ENCODE measurements around the gene RPL39L. TPM values are rescaled to one million over a fixed set of nuclear protein-coding genes. Genes with fewer than 3 reads are reported as not detected.

RPL39L gene
- total RNA-seq, 1 experiment from 2014 or later = 37.7 TPM

- H3K36me3 ChIP-seq (ENCODE audit: control insufficient read depth, insufficient read depth, low read length) = no peaks in the 10 kb centered on the region
- no peaks in the 10 kb centered on the region for H3K4me1 ChIP-seq (ENCODE audit: control insufficient read depth, insufficient read depth, low read length)
- no peak for TF ChIP-seq TCF7L2 (IDR thresholded peaks at IDR 0.05; ENCODE audit: low read depth, low read length)
- DNase-seq (ENCODE audit: low read depth, low spot score) = no peak
- ChIA-PET POLR2A (interaction anchor here (0.6 kb wide), 1 partner anchor 567 kb away, joined by 4 read pairs; no protein-coding TSS in a partner anchor), CTCF (no interaction called here)
- BruUV-seq (replicated peaks) = no TSS peak
- no peaks in the 10 kb centered on the region for H3K27me3 ChIP-seq (ENCODE audit: control insufficient read depth, insufficient read depth, low read length)
- H3K9me3 ChIP-seq (ENCODE audit: control insufficient read depth, insufficient read depth, low read depth, low read length) = no peaks in the 10 kb centered on the region; the same call in 1 of the 2 replicates
- H3K27ac ChIP-seq (ENCODE audit: low read length) = no peak overlapping the region
- intact Hi-C loops (cut with micrococcal nuclease; ENCODE audit: unreplicated experiment) (no loop called here), in situ Hi-C loops (cut with HindIII; ENCODE audit: low pct_unique_long_range_greater_than_20kb, low sequenced_read_pairs) (no loop called here)
- no peak overlapping the region for H3K4me3 ChIP-seq (ENCODE audit: low read depth in 2 of 2, low read length in 2 of 2)
- ATAC-seq = no peak
These were observed 13.8 kb downstream of the RPL39L start for GRCh38 chr3:187125319-187126031.

- DNase-seq (ENCODE audit: low read depth, low spot score) (no peak), ATAC-seq (no peak)
- H3K4me3 ChIP-seq (ENCODE audit: low read depth in 2 of 2, low read length in 2 of 2) = no peak overlapping the region
- no peaks in the 10 kb centered on the region for H3K27me3 ChIP-seq (ENCODE audit: control insufficient read depth, insufficient read depth, low read length)
- H3K27ac ChIP-seq (ENCODE audit: low read length) = no peak overlapping the region
- CTCF ChIA-PET = no interaction called here
- no TSS peak for BruUV-seq (replicated peaks)
- TF ChIP-seq POLR2AphosphoS5 (IDR thresholded peaks at IDR 0.05; ENCODE audit: low read depth, low read length) (no peak), SIN3A (IDR thresholded peaks at IDR 0.05; ENCODE audit: borderline replicate concordance, insufficient read depth, low read depth, low read length) (no peak), REST (IDR thresholded peaks at IDR 0.05; ENCODE audit: insufficient read depth in 1 of 2, low read depth in 2 of 2, low read length in 1 of 2) (no peak), CTCF (IDR thresholded peaks at IDR 0.05) (no peak), TCF7L2 (IDR thresholded peaks at IDR 0.05; ENCODE audit: low read depth, low read length) (no peak)
- in situ Hi-C loops (cut with HindIII; ENCODE audit: low pct_unique_long_range_greater_than_20kb, low sequenced_read_pairs) = no loop called here
- H3K4me1 ChIP-seq (ENCODE audit: control insufficient read depth, insufficient read depth, low read length) = no peaks in the 10 kb centered on the region
- intact Hi-C loops (cut with micrococcal nuclease; ENCODE audit: unreplicated experiment) = no loop called here
- POLR2A ChIA-PET = no interaction called here
- no peaks in the 10 kb centered on the region for H3K9me3 ChIP-seq (ENCODE audit: control insufficient read depth, insufficient read depth, low read depth, low read length)
- no peaks in the 10 kb centered on the region for H3K36me3 ChIP-seq (ENCODE audit: control insufficient read depth, insufficient read depth, low read length)
These were observed 17.0 kb downstream of the RPL39L start for GRCh38 chr3:187122261-187122660.

- intact Hi-C loops (cut with micrococcal nuclease; ENCODE audit: unreplicated experiment) = no loop called here
- TF ChIP-seq TCF7L2 (IDR thresholded peaks at IDR 0.05; ENCODE audit: low read depth, low read length) (no peak), POLR2AphosphoS5 (IDR thresholded peaks at IDR 0.05; ENCODE audit: low read depth, low read length) (no peak), SIN3A (IDR thresholded peaks at IDR 0.05; ENCODE audit: borderline replicate concordance, insufficient read depth, low read depth, low read length) (no peak), CTCF (IDR thresholded peaks at IDR 0.05) (no peak), REST (IDR thresholded peaks at IDR 0.05; ENCODE audit: insufficient read depth in 1 of 2, low read depth in 2 of 2, low read length in 1 of 2) (no peak)
These were observed 19.0 kb downstream of the RPL39L start for GRCh38 chr3:187120326-187120725.

More at GRCh38 chr3:187120326-187120725, 19.0 kb downstream of the RPL39L start:
- in situ Hi-C loops (cut with HindIII; ENCODE audit: low pct_unique_long_range_greater_than_20kb, low sequenced_read_pairs) = no loop called here
- POLR2A ChIA-PET = no interaction called here
- DNase-seq (ENCODE audit: low read depth, low spot score) (no peak), ATAC-seq (no peak)
- Histone ChIP-seq H3K27me3 (ENCODE audit: control insufficient read depth, insufficient read depth, low read length) (no peaks in the 10 kb centered on the region), H3K9me3 (ENCODE audit: control insufficient read depth, insufficient read depth, low read depth, low read length) (no peaks in the 10 kb centered on the region), H3K27ac (ENCODE audit: low read length) (no peak overlapping the region), H3K4me1 (ENCODE audit: control insufficient read depth, insufficient read depth, low read length) (no peaks in the 10 kb centered on the region), H3K36me3 (ENCODE audit: control insufficient read depth, insufficient read depth, low read length) (no peaks in the 10 kb centered on the region), H3K4me3 (ENCODE audit: low read depth in 2 of 2, low read length in 2 of 2) (no peak overlapping the region)
- no TSS peak for BruUV-seq (replicated peaks)
- CTCF ChIA-PET = interaction anchor here (1.4 kb wide), 1 partner anchor 45 kb away, joined by 4 read pairs; no protein-coding TSS in a partner anchor

All from Panc1 (cell line).